ENCODE measurements around the gene CNTNAP2.

DNA sequence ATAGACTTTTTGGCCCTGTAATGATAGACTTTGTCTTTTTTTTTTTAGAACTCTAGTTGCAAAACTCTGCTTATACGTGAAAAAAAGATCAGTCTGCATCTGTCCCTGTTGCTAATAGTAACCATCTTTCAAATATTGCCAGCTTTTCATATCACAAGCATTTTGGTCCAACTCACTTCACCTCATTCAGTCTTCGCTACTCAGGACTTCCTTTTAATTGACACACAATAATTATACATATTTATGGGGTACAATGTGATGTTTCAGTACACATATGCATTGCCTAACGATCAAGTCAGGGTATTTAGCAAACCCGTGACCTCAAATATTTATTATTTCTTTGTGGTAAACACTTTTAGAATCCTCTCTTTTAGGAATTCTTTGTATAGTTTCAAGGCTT, 1606.9 kb downstream of the CNTNAP2 start:
- TF ChIP-seq, protein P1, sequence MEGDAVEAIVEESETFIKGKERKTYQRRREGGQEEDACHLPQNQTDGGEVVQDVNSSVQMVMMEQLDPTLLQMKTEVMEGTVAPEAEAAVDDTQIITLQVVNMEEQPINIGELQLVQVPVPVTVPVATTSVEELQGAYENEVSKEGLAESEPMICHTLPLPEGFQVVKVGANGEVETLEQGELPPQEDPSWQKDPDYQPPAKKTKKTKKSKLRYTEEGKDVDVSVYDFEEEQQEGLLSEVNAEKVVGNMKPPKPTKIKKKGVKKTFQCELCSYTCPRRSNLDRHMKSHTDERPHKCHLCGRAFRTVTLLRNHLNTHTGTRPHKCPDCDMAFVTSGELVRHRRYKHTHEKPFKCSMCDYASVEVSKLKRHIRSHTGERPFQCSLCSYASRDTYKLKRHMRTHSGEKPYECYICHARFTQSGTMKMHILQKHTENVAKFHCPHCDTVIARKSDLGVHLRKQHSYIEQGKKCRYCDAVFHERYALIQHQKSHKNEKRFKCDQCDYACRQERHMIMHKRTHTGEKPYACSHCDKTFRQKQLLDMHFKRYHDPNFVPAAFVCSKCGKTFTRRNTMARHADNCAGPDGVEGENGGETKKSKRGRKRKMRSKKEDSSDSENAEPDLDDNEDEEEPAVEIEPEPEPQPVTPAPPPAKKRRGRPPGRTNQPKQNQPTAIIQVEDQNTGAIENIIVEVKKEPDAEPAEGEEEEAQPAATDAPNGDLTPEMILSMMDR (IDR thresholded peaks at IDR 0.05): no peak
- no peak for TF ChIP-seq POLR2A (IDR thresholded peaks at IDR 0.05)

Measured in uterus (tissue), 2 donors.